ENCODE measurements around the gene MICOS13.
A peak's percentile ranks its signal among the peaks of the same experiment; 100 is the strongest.

Gene MICOS13

DNA sequence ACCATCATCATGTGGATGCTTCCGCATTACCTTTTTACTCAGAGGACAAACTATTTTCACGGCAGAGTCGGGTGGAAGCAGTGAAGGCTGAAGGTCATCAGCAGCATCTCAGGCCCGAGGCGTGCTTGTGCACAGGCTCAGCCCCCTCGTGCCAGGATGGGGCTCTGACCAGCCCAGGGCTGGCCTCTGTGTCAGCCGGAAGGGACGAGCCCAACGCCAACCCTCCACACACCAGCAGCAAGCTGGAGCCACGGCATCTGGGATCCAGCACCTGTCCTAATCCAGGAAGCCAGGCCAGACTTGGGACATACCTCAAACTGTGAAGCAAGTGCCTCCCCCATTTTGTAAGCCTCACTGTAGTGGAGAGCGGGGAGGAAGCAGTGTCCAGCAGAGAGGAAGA is 11.1 kb downstream of the MICOS13 start:
- H3K36me3 Mint-ChIP-seq, result no peaks in the 10 kb centered on the region
- H3K27ac Mint-ChIP-seq, result no peak overlapping the region
- H3K9me3 Mint-ChIP-seq (ENCODE audit: low read depth), result no peaks in the 10 kb centered on the region
- no peaks in the 10 kb centered on the region for H3K27me3 Mint-ChIP-seq
- H3K4me1 Mint-ChIP-seq (ENCODE audit: low read depth), result no peaks in the 10 kb centered on the region
- H3K4me3 Mint-ChIP-seq, result no peak overlapping the region

DNA sequence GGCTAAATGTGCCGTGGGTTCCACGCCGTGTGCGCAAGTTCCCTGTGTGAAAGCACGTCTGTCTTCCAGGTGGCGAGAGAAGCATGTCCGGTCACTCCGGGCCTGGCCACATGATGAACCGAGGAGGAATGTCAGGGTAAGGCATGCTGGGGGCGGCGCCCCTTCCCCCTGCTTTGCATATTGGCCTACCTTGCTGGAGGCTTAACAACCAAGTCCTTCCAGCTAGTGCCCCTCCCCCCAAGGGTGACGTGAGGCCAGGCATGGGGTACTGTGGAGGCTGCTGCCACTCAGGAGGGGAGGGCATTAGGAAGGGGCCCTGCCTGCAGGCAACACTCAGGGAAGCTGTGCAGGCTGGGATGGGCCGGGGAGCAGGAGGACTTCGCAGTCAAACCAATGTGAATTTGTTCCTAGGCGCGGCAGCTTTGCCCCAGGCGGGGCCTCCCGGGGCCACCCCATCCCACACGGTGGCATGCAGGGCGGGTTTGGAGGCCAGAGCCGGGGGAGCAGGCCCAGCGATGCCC is 12.5 kb downstream of the MICOS13 start:
- Mint-ChIP-seq H3K27ac (no peak overlapping the region), H3K4me1 (ENCODE audit: low read depth) (no peaks in the 10 kb centered on the region), H3K4me3 (no peak overlapping the region), H3K27me3 (no peaks in the 10 kb centered on the region), H3K9me3 (ENCODE audit: low read depth) (no peaks in the 10 kb centered on the region), H3K36me3 (no peaks in the 10 kb centered on the region)

DNA sequence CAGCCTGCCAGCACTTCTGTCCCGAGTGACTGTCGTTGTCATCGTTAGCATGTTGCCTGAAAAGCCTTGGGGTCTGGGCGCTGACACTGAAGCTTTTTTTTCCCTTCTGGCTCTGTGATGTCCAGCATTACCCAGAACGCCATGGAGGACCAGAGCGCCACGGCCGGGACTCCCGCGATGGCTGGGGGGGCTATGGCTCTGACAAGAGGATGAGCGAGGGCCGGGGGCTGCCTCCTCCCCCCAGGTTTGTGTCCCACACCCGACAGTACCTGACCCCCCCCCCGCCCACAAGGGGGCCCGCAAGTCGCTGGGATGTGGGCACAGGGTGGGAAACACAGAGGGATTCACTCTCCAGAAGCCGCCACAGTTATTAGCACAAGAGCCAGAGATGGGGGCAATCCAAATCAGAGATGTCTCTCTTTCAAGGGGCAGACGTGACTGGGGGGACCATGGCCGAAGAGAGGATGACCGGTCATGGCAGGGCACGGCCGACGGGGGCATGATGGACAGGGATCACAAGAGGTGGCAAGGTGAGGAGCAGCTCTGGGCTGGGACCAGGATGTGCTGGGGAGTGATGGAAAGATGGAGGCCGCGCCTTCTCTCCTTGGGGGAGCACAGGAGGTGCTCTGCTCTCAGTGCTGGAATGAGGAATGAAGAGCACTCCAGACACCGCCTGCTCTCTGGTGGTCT is 13.2 kb downstream of the MICOS13 start:
- Mint-ChIP-seq H3K27ac (peak overlapping the region; percentile 58), H3K27me3 (no peaks in the 10 kb centered on the region), H3K4me3 (no peak overlapping the region), H3K4me1 (ENCODE audit: low read depth) (no peaks in the 10 kb centered on the region), H3K36me3 (no peaks in the 10 kb centered on the region), H3K9me3 (ENCODE audit: low read depth) (no peaks in the 10 kb centered on the region)

DNA sequence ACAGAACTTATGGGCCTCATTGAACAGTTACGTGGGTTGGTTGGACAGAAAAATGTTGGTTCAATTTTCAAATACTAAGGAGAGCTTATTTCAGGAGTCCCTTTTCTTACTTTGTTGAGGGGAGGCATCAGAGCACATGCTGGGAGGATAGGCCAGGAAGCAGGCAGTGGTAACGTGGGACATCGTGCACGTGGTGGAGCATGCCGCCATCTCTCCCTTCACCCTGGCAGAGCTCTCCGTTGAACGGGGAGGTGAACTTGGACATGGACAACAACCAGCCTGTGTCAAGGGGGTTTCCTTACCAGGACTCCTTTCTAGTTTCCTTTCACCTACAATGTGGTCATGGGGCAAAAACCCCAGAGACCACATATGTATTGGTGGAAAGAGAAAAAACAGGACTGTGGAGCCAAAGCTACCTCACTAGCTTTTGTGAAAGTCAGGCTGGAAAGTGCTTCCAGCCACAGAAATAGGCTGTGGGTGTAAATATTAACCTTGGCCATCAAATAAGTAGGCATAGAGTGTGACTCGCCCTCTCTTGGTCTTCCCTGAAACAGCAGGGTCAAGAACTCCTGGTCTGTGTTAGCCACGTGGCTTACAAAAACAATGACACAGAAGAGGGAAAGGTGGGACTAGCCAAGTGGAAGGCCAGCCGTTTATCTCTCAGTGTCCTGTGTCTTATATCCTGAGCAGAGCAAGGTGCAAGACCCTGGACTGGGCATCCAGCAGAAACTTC is 14.4 kb downstream of the MICOS13 start:
- Mint-ChIP-seq H3K27me3 (no peaks in the 10 kb centered on the region), H3K9me3 (ENCODE audit: low read depth) (no peaks in the 10 kb centered on the region), H3K36me3 (no peaks in the 10 kb centered on the region), H3K27ac (peak overlapping the region; percentile 34), H3K4me3 (no peak overlapping the region), H3K4me1 (ENCODE audit: low read depth) (no peaks in the 10 kb centered on the region)

DNA sequence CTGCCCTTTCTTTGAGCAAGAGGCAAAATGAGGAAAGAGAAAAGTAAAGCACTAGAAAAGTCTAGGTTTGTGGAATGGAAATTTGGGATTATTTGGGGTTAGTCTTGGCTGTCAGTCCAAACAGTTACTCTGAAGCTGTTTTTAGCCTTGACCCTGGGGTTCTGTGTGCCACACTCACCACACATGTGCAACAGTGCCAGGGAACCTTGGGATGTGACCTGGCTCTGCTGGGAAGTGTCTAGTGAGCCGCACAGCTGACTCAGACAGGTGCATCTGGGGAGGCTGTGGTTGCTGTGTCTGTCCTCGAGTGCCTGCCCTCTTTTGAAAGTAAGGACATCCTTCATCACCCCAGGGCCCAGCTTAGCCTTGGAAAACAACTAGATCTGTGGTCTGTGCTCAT is 15.8 kb downstream of the MICOS13 start:
- Mint-ChIP-seq H3K27ac (peak overlapping the region; percentile 41), H3K4me3 (no peak overlapping the region), H3K4me1 (ENCODE audit: low read depth) (no peaks in the 10 kb centered on the region), H3K36me3 (no peaks in the 10 kb centered on the region), H3K9me3 (ENCODE audit: low read depth) (no peaks in the 10 kb centered on the region), H3K27me3 (no peaks in the 10 kb centered on the region)

DNA sequence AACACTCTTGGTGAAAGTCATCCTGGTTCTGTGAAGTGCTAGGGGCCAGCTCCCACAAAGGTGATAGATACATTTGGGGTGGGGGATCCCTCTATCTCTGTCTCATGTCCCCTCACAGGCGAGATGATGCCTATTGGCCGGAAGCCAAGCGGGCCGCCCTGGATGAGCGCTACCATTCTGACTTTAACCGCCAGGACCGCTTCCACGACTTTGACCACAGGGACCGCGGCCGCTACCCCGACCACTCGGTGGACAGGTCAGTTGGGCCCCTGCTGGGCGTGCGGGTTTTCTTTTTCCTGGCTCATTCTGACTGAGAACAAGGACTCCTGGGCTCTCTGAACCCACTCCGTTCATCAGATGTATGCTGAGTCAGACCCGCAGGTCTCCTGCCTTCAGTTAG is 16.4 kb downstream of the MICOS13 start:
- Mint-ChIP-seq H3K9me3 (ENCODE audit: low read depth) (no peaks in the 10 kb centered on the region), H3K4me1 (ENCODE audit: low read depth) (no peaks in the 10 kb centered on the region), H3K27me3 (no peaks in the 10 kb centered on the region), H3K4me3 (no peak overlapping the region), H3K27ac (no peak overlapping the region), H3K36me3 (no peaks in the 10 kb centered on the region)

DNA sequence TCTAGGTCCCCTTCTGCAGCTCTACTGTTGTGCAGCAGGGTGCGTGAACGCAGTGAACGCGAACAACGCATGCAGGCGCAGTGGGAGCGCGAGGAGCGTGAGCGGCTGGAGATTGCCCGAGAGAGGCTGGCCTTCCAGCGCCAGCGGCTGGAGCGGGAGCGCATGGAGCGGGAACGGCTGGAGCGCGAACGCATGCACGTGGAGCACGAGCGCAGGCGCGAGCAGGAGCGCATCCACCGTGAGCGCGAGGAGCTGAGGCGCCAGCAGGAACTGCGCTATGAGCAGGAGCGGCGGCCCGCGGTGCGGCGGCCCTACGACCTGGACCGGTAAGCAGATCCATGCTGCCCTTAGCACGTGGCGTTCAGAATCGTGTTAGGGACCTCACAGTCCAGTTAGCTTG is 18.8 kb downstream of the MICOS13 start:
- no peak overlapping the region for H3K27ac Mint-ChIP-seq
- no peak overlapping the region for H3K4me3 Mint-ChIP-seq
- H3K27me3 Mint-ChIP-seq, result no peaks in the 10 kb centered on the region
- H3K9me3 Mint-ChIP-seq (ENCODE audit: low read depth), result no peaks in the 10 kb centered on the region
- no peaks in the 10 kb centered on the region for H3K4me1 Mint-ChIP-seq (ENCODE audit: low read depth)
- peaks cover 2% of the 10 kb centered on the region for H3K36me3 Mint-ChIP-seq

DNA sequence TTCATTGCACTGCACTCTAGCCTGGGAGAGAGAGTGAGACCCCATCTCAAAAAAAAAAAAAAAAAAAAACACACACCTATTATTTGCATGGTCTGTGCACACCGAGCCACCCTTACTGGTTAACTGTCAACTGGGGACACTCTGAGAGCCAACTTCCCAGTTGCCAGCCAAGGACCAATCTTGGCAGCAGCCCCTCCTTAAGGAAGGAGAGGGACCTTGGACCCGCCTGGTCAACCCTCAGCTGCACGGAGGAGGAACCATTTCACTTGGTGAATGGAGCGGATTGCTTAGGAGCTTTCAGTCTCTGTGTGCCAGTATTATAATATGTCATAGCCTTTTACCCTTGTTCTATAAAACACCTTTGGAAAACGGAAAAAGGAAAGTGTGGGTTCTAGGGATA is 24.9 kb downstream of the MICOS13 start:
- no peaks in the 10 kb centered on the region for H3K4me1 Mint-ChIP-seq (ENCODE audit: low read depth)
- no peak overlapping the region for H3K27ac Mint-ChIP-seq
- H3K27me3 Mint-ChIP-seq, result no peaks in the 10 kb centered on the region
- H3K9me3 Mint-ChIP-seq (ENCODE audit: low read depth), result no peaks in the 10 kb centered on the region
- H3K36me3 Mint-ChIP-seq, result peaks cover 4% of the 10 kb centered on the region
- no peak overlapping the region for H3K4me3 Mint-ChIP-seq

DNA sequence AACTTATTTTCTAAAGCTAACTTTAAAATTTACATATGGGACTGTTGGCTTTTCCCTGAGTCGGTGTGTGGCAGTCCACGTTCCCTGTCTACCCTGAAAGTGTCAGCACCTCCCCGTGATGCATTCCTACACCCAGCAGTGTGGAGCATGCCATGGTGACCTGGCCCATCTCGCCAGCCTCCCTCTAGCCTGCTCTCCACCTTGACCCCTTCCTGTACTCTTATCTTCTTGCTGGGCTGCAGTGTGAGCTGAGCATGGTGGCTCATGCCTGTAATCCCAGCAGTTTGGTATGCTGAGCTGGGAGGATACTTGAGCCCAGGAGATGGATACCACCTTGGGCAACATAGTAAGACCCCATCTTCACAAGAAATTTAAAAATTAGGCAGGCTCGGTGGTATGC is 25.4 kb downstream of the MICOS13 start:
- Mint-ChIP-seq H3K4me3 (no peak overlapping the region), H3K36me3 (peaks cover 6% of the 10 kb centered on the region), H3K9me3 (ENCODE audit: low read depth) (no peaks in the 10 kb centered on the region)

DNA sequence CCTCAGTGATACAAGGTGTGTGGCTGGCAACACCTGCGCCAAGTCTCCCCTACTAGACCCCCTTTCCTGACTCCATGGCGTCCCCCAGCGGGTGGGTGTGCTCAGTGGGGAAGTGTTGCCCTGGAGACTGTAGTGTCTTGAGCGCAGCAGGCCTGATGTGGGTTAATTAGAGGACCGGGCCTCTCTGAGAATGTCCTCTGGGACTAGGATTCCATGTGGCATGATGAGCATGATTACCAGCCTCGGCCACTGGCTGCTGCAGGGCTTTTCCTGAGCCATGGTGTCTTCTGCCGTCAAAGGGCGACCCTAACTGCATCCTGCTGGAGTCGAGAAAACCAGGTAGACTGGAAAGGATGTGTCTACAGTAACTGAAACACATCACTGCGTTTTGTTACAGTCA is 28.1 kb downstream of the MICOS13 start:
- no peaks in the 10 kb centered on the region for H3K27me3 Mint-ChIP-seq
- no peaks in the 10 kb centered on the region for H3K4me1 Mint-ChIP-seq (ENCODE audit: low read depth)
- H3K4me3 Mint-ChIP-seq, result no peak overlapping the region
- no peaks in the 10 kb centered on the region for H3K9me3 Mint-ChIP-seq (ENCODE audit: low read depth)
- peaks cover 4% of the 10 kb centered on the region for H3K36me3 Mint-ChIP-seq
- no peak overlapping the region for H3K27ac Mint-ChIP-seq

More for the DNA sequence above, 25.4 kb downstream of the MICOS13 start:
- Mint-ChIP-seq H3K4me1 (ENCODE audit: low read depth) (no peaks in the 10 kb centered on the region), H3K27ac (no peak overlapping the region), H3K27me3 (no peaks in the 10 kb centered on the region)

DNA sequence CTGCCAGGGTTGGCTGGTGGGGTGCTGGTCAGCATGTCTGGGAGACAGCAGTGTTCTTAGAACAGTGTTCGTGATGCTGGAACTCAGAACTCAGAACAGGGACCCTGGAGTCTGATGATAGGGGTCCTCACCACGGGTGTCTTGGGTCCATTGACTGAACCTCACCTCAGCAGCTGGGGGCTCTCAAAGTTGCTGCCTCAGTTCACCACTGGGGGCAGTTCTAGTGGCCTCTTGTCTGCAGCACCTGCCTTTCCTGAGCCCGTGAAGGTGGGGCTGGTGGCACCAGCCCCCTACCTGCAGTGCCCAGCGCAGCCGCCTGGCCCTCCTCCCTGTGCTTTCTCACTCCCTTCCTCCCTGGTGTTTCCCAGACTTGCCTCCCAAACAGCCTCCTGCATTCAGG is 29.0 kb downstream of the MICOS13 start:
- H3K27me3 Mint-ChIP-seq, result no peaks in the 10 kb centered on the region
- no peaks in the 10 kb centered on the region for H3K9me3 Mint-ChIP-seq (ENCODE audit: low read depth)
- no peak overlapping the region for H3K27ac Mint-ChIP-seq
- H3K4me3 Mint-ChIP-seq, result no peak overlapping the region
- peaks cover 6% of the 10 kb centered on the region for H3K4me1 Mint-ChIP-seq (ENCODE audit: low read depth)
- H3K36me3 Mint-ChIP-seq, result peaks cover 11% of the 10 kb centered on the region

DNA sequence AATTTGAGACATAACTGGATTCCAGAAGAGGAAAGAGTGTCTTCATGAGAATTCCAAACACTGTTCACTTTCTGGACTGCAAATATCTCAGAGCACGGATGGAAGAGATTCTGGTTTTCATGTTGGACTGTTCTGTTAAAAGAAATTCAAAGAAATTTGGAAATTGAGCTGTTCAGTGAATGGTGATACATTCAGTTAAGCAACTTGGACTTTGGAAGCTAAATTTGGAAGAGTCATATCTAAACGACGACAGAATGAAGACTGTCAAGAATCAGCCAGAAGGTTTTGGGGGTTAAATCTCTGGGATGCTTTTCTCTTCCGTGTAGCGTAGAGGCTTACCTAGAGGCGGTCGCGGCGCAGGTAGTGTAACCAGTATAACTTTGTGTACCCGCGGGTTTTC is 31.9 kb downstream of the MICOS13 start:
- no peak overlapping the region for H3K27ac Mint-ChIP-seq
- H3K27me3 Mint-ChIP-seq, result no peaks in the 10 kb centered on the region
- H3K4me1 Mint-ChIP-seq (ENCODE audit: low read depth), result peaks cover 22% of the 10 kb centered on the region
- H3K36me3 Mint-ChIP-seq, result peaks cover 11% of the 10 kb centered on the region
- no peak overlapping the region for H3K4me3 Mint-ChIP-seq
- no peaks in the 10 kb centered on the region for H3K9me3 Mint-ChIP-seq (ENCODE audit: low read depth)

DNA sequence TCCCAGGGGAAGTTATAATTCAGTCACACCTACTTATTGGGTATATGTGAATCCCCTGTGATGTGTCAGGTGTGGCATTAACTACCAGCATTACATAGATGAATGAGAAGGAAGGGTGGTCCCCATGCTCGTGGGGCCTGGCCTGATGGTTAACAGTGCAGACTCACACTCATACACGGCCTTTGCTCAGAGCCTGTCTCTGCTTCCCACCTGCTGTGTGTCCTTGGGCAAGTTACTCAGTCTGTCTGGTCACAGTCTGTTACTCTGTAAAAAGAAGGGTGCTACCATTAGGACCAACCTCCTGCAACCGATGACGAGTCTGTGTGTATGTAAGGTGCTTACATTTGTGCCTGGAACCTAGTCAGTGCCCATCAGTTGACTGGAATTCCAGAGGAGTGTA is 33.6 kb downstream of the MICOS13 start:
- Mint-ChIP-seq H3K36me3 (peaks cover 9% of the 10 kb centered on the region), H3K4me1 (ENCODE audit: low read depth) (peaks cover 30% of the 10 kb centered on the region), H3K4me3 (no peak overlapping the region), H3K27me3 (no peaks in the 10 kb centered on the region), H3K9me3 (ENCODE audit: low read depth) (no peaks in the 10 kb centered on the region), H3K27ac (peak overlapping the region; percentile 16)

DNA sequence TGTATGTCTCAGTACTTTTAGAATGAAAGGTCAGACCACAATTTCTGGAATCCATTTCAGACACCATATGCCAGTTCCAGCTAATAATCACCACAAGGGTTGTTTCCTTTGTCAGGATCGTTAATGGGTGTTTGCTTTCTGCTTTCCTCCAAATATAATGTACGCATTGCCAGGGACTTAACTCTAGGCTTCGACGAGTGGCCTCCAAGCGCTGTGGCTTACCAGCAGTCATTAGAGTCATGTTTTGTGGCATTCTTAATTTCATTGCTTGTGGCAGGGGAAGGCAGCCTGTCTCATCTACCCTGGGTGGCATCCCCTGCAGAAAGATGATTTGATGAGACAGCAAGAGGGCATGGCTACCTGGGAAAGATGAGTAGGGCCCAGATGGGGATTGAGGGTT is 34.9 kb downstream of the MICOS13 start:
- Mint-ChIP-seq H3K27me3 (no peaks in the 10 kb centered on the region), H3K27ac (peak overlapping the region; percentile 50), H3K9me3 (ENCODE audit: low read depth) (no peaks in the 10 kb centered on the region), H3K4me3 (no peak overlapping the region), H3K4me1 (ENCODE audit: low read depth) (peaks cover 34% of the 10 kb centered on the region), H3K36me3 (peaks cover 9% of the 10 kb centered on the region)

DNA sequence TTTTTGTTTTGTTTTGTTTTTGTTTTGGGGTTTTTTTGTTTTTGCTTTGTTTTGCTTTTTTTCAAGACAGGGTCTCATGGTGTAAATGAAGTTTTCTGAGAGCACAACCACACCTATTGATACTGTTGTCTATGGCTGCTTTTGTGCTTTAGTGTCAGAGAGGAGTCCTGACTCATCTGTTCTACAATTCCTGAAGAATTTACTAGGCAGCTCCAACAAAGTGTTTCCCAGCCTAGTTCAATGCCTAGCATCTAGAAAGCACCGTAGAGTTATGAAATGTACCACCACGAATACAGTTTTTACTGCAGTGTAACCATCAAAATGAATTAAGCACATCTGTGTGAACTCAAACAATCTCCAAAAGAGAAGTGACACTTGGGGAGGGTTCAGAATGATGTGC is 36.3 kb downstream of the MICOS13 start:
- H3K9me3 Mint-ChIP-seq (ENCODE audit: low read depth), result no peaks in the 10 kb centered on the region
- H3K36me3 Mint-ChIP-seq, result peaks cover 7% of the 10 kb centered on the region

DNA sequence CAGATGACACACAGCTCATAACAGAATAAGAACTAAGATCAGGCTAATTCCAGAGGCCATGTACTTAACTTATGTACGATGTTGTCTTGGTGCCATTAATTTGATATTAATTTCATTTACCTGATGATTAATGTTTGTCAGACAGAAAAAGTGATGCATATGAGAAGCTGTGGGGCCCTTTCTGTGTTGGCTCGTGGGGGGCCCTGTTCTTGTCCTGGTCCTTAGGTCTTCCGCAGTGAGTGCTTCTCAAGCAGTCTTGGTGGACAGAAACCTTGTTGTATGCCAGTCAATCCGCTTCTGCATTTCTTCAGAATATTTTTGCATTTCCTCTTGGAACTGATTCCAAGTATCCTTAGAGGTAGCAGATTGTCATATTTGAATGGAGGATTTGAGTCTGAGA is 37.3 kb downstream of the MICOS13 start:
- Mint-ChIP-seq H3K4me3 (no peak overlapping the region), H3K4me1 (ENCODE audit: low read depth) (peaks cover 39% of the 10 kb centered on the region), H3K9me3 (ENCODE audit: low read depth) (no peaks in the 10 kb centered on the region), H3K36me3 (peaks cover 7% of the 10 kb centered on the region), H3K27me3 (no peaks in the 10 kb centered on the region), H3K27ac (no peak overlapping the region)

More for the DNA sequence above, 36.3 kb downstream of the MICOS13 start:
- Mint-ChIP-seq H3K27ac (no peak overlapping the region), H3K4me3 (no peak overlapping the region), H3K4me1 (ENCODE audit: low read depth) (peaks cover 39% of the 10 kb centered on the region), H3K27me3 (no peaks in the 10 kb centered on the region)

All from activated naive CD8-positive, alpha-beta T cell (primary cell).